KG1 (cell line): ENCODE results near the gene RFX3.

ENCODE experiments used
- DNase-seq: peaks from one replicate; lab custom pipeline; 2025; lab: John Stamatoyannopoulos, UW

RFX3 gene

DNA sequence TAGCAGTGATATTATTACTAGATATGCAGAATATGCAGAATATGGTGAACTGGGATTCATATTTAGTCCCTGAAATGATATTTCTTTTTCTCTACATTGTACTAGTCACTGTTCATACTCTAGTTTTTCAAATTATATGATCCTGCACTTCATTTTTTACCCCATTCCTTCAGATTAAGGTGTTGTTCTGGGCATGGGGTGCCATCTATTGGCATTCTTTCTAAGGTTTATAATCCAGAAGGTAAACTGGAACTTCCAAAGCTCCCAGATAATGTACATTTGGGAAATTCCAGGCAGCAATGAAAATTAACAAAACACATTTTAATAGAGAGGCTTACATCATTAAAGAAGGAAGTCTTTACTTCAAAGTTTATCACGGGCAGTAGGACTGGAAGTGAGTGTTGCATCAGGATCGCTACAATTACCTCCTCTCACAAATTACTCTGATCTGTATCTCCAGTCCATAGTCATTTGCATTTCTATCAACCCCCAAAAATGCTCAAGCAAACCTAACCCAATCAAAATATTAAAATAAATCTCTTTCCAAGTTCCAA is 12.5 kb downstream of the RFX3 start:
- no peak for DNase-seq

DNA sequence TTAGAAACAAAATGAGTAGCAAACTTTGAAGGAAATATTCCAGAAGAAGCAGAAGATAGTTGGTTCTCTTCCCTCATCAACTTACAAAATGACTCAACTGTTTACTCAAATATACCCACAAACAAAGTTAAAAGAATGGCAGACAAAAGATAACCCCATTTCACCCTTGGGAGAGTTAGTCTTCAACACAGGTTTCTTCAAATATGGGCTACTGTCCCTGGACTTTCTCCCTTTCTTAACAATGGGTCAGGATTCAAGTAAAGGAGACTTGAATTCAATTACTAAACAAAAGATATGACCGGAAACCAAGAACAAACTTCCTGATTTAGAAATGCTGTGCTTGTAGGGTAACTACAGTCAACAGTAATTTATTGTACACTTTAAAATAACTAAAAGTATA is 14.2 kb downstream of the RFX3 start:
- DNase-seq, result no peak

DNA sequence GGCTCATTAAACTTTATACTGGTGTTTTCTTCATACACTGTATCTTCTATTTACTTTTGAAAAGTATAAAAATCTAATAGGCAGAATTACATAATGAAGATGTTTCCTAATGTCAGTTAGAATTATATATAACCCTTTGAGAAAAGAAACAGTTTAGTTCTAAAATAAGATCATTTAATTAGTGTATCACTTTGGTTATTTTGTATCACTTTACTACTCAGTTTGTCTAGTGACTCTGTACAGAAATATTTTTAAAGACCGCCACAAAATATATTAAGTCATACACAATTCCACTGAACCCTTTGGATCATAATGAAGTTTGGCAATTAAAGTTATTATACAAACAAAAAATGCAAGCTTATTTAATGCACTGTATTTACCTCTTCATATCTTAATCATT is 15.0 kb downstream of the RFX3 start:
- DNase-seq, result no peak

DNA sequence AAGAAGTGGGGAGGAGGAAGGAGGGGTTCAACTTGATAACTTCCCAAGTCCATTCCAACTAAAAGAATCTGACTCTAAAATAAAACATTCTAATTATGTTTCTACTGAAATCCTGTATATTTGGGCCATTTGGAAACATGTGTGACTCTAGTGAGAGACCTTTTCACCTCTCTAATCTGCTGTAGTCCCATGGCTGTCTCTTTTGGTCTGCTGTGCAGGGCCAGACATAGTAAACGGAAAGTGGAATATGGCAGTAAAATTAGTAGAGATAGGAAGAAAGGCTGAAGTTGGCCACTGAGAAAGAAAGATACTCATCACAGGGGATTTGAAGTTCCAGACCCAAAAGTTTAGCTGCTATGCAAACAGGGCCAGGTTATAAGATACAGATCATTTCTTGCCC is 15.9 kb downstream of the RFX3 start:
- DNase-seq, result no peak

DNA sequence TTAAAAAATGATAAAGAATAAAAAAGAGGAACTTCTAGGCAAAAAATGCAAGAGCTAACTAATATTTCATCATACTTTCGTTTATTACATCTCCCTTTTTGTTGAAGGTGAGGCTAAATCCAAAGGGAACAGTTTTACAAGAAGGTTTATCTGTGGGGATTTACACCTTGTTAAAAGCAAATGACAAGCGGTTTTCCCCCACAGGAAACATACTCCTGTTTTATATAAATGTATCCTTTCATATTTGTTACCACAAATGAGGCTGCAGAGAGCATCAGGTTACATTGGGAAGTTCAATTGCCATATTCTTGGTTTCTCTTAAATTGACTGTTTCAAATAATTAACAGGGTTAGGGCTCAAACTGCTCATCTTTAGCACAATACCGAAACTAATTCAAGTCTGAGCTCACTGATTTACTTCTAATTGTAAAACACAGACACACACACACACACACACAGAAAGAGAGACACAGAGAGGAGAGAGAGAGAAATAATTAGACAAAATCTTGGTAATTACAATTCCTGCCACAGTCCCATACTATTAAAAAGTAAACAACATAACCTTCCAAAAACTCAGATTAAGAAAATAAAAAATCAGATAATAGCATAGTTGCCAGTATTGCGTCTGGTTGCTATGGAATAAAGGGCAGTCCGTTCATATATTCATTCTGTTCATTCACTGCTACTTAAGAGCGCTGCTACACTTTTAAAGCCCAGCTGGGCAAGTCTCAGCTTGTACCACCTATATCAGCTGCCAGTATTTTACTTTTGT is 17.1 kb downstream of the RFX3 start:
- DNase-seq, result peak; percentile 23

DNA sequence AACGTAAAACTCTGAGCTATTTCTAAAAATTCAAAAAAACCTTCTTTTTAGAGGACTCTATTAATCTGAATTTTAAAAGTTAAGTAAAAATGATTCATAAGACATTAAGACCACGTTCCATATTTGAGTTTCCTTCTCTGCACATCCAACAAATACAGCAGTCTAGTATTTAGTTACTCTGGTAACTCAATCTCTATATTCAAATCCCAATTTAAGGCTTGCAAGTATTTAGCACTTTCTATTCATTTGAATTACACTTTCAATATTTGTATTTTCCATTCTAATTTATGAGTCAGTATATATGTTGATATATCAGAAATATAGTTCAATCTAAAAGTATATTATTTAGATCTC is 17.7 kb downstream of the RFX3 start:
- no peak for DNase-seq

DNA sequence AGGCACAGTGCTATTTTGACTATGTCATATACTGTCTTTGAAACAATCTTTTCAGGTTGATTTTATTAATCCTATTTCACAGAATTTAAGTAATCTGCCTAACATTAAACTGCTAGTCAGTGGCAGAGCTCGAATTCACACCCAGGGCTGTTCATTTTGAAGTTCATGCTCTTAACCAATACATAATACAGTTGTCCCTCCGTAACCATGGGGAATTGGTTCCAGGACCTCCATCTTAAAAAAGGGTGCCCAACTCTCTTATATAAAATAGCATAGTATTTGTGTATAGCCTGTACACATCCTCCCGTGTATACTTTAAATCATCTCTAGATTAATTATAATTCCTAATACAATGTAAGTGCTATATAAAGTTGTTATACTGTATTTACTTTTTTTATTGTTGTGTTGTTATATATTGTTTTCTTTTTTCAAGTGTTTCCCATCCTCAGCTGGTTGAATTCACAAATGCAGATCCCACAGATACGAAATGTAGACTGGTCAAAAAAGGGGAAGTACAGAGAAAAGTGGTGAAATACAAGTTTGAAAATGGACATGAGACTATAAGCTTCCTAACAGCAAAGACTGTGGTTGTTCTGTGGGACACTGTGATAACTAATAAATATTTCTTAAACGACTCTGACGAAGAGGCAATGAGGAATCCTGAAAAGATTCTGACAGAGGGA is 18.3 kb downstream of the RFX3 start:
- peak; percentile 41 for DNase-seq

DNA sequence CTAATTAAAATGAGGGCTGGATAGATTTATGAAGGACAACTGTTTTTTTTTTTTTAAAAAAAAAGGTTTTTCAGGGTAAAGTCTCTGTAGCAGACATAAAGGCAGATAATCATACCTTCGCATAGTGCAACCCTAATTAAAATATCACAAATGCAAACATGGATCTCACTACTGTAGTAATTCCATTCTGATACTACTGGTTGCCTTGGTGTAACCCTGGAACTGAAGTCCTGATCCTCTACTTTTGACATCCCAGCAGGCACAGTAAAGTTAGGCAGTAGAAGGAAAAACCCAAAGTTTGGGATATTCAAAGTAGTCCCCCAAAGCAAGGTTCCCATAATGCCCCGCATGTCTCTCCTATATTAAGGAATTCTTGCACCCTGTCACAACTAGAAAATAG is 19.6 kb downstream of the RFX3 start:
- no peak for DNase-seq

DNA sequence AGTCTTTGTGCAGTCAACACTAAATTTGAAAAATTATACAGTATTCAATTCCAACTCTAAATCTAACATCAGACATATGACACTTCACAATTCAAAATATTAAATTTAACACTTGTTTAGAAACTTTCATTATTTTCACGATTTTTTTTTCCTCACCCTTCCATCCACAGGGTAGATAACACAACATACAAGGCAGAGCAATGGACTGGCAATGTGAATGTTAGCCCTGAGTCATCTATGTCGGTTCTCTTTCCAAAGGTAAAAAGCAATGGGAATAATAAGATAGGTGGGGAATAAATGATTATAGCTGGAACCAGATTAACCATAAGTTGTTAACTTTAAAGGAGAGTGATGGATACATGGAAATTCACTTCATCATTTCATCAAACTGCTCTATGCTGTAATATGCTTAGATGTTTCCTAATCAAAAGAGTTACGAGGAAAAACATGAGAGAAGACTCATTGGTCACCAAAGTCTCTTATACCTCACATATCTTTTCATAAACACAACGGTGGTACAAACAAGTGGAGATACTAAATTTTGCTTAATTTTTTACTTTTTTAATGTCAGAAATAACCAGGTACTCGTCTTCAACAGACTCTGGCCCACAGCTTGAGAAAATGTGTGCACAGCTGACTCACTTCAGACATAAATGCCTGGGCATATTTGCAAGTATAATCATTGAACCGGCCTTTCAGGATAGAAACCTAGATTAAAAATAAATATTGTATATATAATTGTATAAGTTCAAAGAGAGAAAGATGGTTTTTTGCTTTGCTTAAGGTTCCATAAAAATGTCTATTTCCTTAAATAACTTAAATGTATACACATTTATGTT is 23.0 kb downstream of the RFX3 start:
- no peak for DNase-seq

DNA sequence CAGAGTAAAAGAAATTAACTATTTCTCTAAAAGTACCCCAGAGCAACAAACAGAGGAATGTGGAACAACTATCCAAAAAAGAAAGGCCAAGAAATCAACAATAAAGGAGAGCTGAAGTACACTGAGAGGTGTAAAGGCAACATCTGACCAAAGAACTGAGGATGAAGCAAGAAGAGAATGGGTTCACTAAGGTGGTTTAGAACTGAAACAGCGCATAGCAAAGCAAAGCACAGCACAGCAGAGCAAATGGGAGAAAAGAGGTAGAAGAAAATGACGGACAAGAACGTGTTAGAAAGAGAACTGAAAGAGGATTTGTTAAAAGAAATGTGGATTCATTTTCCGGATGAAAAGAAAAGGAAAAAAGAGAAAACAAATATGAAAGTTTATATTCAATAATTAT is 25.8 kb downstream of the RFX3 start:
- no peak for DNase-seq

DNA sequence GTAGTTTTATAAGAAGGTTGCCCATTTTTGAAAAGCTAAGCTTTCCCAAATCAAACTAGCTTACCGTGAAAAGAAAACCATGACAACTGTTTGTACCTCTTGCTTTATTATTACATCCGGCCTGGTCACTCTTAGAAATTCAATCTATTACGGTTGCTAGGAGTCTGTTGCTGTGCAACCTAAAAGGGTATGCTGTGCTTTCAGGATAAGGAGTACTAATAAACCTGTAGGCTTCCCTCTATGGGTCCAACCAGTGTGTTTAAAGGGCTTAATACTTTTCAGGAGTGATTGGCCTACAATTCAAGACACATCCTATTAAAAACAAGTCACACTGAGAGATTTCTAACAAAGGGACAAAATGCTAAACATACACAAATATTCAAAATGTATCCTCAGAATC is 27.1 kb downstream of the RFX3 start:
- no peak for DNase-seq

DNA sequence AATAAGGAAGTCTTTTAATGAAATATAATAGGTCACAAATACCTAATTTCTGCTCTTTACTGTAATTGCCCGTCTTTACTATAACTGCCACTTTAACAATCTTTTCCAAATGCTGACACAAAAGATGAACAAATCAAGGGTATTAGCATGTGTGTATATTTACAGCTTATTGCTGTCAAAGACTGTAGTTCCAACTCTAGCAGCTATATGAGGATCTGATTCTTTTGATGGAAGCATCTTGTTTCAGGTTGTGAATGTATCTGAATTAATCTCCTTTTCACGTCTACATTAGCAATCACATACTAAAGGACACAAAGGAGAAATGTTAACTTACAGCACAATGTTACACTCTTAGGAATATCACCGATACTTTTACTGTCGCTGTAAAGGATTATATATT is 27.9 kb downstream of the RFX3 start:
- no peak for DNase-seq

DNA sequence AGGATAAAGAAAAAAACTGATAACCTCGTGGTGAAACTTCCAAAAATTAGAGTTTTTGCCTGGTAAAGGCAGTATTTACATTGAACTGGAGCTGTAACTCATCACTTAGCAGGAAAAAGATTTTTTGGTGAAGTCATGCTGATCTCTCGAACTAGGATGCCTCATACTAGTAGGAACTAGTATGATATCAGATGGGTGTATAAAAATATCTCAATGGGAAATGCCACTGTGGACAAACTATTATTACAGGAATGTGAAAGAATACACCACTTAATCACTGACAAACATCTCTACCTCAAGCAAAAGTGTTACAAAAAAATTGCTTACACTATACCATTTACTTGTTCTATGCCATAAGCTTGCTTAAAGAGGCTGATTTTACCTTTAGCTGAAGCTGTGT is 28.4 kb downstream of the RFX3 start:
- no peak for DNase-seq

DNA sequence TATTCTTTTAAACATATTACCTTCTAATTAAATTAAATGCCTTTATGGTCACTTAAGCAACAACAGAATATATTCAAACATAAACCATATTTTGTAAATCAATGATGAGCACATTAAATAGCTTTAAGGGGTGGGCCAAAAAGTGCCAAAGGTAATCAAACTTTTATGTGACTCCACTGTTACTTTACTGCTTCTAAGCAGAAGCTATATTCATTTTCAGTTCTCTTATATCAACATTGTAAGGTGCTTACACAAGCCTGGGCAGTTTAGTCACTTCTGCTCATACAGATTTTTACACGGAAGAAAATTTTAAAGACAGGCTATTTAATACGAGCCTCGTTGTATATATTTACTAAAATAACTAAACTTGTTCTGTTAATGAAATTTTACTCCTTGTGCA is 29.9 kb downstream of the RFX3 start:
- no peak for DNase-seq

DNA sequence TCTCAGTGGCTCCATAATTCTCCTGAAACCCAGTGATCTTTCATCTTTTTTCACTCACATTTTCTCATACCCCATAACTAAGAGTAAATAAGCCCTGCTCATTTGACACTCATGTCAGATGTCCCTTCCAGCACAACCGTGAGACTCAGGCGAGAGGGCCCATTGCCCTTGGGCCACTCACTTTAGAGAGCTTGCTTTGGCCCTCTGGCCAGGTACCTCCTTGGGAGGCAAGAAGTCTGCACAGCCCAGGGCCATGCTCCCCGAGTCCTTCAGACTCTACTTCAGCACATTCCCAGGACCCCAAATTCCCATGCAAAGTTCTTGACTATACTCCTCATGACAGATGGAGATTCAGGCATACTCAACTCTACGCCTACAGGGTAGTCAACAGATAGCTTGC is 33.6 kb downstream of the RFX3 start:
- no peak for DNase-seq

DNA sequence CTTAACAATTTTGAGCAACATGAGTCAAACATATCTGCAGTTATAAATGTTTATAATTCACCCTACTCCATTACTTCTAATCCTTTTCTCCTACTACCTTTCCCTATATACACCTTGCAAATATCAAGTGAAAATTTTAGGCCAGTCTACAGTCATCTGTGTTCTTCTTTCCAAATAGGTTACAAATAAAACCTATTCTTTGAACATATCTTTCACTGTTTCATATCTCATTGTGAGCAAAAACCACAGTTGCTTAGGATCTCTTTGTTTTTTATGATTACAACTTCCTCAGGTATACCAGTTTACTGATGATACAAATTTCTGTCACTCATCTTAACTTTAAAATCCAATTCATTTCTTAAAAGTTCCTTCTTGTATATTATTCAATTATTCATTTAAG is 34.4 kb downstream of the RFX3 start:
- DNase-seq, result no peak

DNA sequence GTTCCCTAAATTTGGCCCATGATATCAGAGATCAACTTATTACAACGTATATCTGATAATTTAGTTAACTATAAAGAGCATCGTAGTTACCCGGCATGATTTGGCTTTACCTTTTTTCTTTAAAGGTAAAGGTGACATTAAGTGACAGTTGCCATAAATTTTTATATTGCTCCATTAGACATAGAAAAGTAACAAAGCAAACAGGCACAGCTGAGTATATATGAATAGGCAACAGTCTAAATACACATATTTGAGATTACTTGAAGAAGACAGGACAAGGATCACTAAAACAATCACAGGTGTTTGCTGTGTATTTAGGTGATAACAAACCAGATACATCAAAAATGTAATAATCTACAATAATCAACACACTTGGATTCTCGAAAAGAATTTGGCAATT is 34.8 kb downstream of the RFX3 start:
- DNase-seq, result no peak

DNA sequence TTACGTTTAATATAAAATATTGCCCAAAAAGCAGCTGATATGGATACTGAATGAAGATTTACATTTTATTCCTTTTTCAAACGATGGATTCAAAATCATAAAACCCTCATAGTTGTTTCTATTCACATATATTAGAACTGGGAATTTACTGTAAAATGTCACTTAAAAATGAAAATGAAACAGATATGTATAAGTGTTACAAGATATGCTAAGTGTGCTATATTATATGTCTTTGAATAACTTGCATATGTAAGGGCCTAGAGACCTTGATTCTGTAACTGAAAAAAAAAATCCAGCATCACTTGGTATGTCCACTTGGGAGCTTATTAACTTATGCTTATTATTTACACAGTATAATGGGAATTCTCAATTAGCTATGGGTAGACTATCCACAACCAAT is 43.2 kb downstream of the RFX3 start:
- no peak for DNase-seq

DNA sequence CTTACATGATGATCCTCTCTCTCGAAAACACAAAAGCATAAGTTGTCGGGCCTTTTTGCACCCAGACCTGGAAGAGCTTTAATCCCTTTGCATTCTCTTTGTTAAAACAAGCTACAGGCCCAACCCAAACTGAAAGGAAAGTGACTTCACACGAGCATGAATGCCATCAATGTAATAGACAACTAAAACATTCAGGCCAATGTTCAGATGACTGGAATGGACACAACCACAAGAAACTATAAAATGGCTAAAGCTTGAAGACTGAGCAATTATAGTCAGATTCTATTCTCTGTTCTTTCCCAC is 45.5 kb downstream of the RFX3 start:
- no peak for DNase-seq

DNA sequence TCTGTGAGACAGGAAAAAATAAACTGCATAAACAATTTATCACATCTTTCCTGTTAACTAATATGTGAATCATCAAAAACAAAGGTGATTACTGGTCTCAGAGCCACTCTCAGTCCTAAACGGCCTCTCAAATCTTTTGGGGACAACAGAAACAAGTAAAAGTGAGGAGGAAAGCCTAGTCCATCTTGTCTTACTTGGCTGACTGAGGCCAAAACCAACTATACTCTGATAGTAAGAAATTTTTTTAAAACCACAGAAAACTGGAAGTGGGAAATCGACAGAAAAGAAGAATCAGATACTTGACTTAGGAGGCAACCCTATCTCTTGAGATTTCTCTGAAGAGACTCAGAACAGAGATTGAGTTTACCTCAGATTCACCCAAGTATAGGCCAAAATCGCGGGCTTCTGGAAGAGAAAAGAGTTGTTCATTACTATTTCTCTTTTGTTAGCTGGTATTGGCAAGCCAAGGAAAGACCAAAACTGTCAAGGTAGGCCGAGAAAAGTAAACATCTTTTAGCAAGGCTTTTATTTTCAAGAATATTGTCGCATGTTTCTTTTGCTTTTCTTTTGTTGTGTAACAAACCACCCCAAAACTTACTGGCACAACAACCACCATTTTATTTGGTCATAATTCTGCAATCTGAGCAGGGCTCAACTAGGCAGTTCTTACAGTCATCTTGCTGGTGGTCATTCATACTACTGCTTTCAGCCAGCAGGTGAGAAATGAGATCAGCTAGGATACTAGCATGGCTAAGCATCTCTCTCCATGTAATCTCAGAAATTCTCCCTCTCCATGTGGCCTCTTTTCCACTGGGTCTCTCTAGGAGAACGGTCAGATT is 46.1 kb downstream of the RFX3 start:
- DNase-seq, result no peak

DNA sequence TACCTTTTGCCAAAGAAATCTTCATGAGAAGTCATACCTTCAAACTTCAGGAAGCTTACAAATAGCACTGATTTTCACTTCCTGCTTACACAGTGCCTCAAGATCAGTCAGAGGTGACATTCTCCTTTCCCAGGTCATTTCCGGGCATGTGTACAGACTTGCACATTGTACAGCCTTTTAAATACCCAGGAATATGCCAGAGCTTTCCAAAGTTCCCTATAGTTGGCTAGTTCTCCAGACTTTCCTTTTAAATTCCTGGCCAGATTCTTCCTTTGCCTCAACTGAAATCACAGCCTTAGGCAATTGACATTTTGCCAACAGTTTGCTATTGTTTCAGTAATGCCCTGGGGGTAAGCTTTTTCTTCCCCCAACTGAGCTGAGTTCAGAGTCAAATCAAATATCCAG is 47.2 kb downstream of the RFX3 start:
- DNase-seq, result no peak

DNA sequence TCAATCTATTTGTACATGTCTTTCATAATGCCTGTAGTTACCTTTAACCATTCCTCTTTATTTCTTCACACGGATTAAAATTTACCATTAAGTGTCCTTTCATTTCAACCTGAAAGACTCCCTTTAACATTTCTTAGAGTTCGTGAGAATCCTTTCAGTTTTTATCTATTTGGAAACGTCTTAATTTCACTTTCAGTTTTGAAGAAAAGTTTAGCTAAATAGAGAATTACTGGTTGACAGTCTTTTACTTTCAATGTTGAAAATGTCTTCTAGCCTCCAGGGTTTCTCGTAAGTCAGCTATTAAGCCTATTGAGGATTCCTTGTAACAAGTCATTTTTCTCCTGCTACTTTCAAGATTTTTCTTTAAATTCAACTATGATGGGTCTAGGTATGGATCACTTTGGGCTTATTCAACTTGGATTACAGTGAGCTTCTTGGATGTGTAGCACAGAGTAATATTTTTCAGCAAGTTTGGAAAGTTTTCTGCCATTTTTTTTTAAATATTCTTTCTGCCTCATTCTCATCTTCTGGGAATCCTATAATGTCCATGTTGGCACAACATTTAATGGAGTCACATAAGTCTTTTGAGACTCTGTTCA is 48.5 kb downstream of the RFX3 start:
- DNase-seq, result no peak
